WTC11 (cell line): ENCODE results near the gene TAOK3. TPM values are rescaled to one million over a fixed set of nuclear protein-coding genes. Genes with fewer than 3 reads are reported as not detected.

ENCODE experiments used
- ATAC-seq: fragments of 200-7000 bp; cut with Tn5 transposase; 2 replicates; pipeline ENCODE4 v1.10.0; 2021; ENCODE audit warnings: mild to moderate bottlenecking, moderate library complexity
- CTCF ChIA-PET: fragments of 300-600 bp; sonication (Branson Sonifier 250); formaldehyde crosslinking; loops from one replicate; lab custom pipeline; 2021; ENCODE audit warnings: antibody characterized with exemption; lab: Charles Lee
- POLR2A ChIA-PET: fragments of 350-600 bp; sonication (Branson Sonifier 250); formaldehyde crosslinking; loops from one replicate; lab custom pipeline; 2021; ENCODE audit warnings: antibody characterized with exemption; lab: Charles Lee
- DNase-seq: peaks from one replicate; pipeline ENCODE4 v3.0.0; 2021; ENCODE audit warnings: low spot score
- H3K27ac Mint-ChIP-seq: 2 replicates; pipeline ENCODE4 v1.8.0; 2021; ENCODE audit warnings: mixed read lengths
- H3K27me3 Mint-ChIP-seq: 2 replicates; pipeline ENCODE4 v1.8.0; 2021; ENCODE audit warnings: low read depth, mild to moderate bottlenecking, moderate library complexity, mixed read lengths
- H3K36me3 Mint-ChIP-seq: 2 replicates; pipeline ENCODE4 v1.8.0; 2021; ENCODE audit warnings: mixed read lengths
- H3K4me1 Mint-ChIP-seq: 2 replicates; pipeline ENCODE4 v1.8.0; 2022; ENCODE audit warnings: mixed read lengths
- H3K4me3 Mint-ChIP-seq: 2 replicates; pipeline ENCODE4 v1.8.0; 2021; ENCODE audit warnings: mild to moderate bottlenecking, moderate library complexity, mixed read lengths
- H3K9me3 Mint-ChIP-seq: 2 replicates; pipeline ENCODE4 v1.8.0; 2021; ENCODE audit warnings: mixed read lengths
- ARID4B ChIP-seq: sonication (generic); formaldehyde crosslinking; IDR thresholded peaks from 2 replicates; pipeline ENCODE4 v1.8.0; 2023; ENCODE audit warnings: missing genetic modification reagents, mild to moderate bottlenecking, borderline replicate concordance
- ATF6 ChIP-seq: sonication (generic); formaldehyde crosslinking; IDR thresholded peaks from 2 replicates; pipeline ENCODE4 v1.8.1; 2023; ENCODE audit warnings: mild to moderate bottlenecking, missing genetic modification reagents
- CBFB ChIP-seq: sonication (generic); formaldehyde crosslinking; IDR thresholded peaks from 2 replicates; pipeline ENCODE4 v1.8.1; 2022; ENCODE audit warnings: mild to moderate bottlenecking, low read depth, missing genetic modification reagents
- CDX4 ChIP-seq: fragments of 250-450 bp; sonication (Bioruptor Pico); IDR thresholded peaks from 2 replicates; pipeline ENCODE4 v1.9.0; 2021; ENCODE audit warnings: moderate library complexity, mild to moderate bottlenecking, inconsistent platforms, borderline replicate concordance
- CREB1 ChIP-seq: sonication (generic); formaldehyde crosslinking; IDR thresholded peaks from 2 replicates; pipeline ENCODE4 v1.8.0; 2023; ENCODE audit warnings: mild to moderate bottlenecking, missing genetic modification reagents
- CREM ChIP-seq: sonication (generic); formaldehyde crosslinking; IDR thresholded peaks from 2 replicates; pipeline ENCODE4 v1.8.1; 2022; ENCODE audit warnings: mild to moderate bottlenecking, missing genetic modification reagents, moderate library complexity
- E2F5 ChIP-seq: sonication (generic); formaldehyde crosslinking; IDR thresholded peaks from 2 replicates; pipeline ENCODE4 v1.8.1; 2022; ENCODE audit warnings: mild to moderate bottlenecking, moderate library complexity, missing genetic modification reagents
- EMX1 ChIP-seq: fragments of 250-450 bp; sonication (Bioruptor Pico); IDR thresholded peaks from 2 replicates; pipeline ENCODE4 v1.8.0; 2021; ENCODE audit warnings: mild to moderate bottlenecking
- HMGA2 ChIP-seq: fragments of 250-450 bp; sonication (Bioruptor Pico); IDR thresholded peaks from 2 replicates; pipeline ENCODE4 v1.4.0; 2021; ENCODE audit warnings: mild to moderate bottlenecking, moderate library complexity
- IRF1 ChIP-seq: sonication (generic); formaldehyde crosslinking; IDR thresholded peaks from 2 replicates; pipeline ENCODE4 v1.8.0; 2023; ENCODE audit warnings: missing genetic modification reagents
- IRF2 ChIP-seq: sonication (generic); formaldehyde crosslinking; IDR thresholded peaks from 2 replicates; pipeline ENCODE4 v1.8.0; 2022; ENCODE audit warnings: low read depth, missing genetic modification reagents, borderline replicate concordance
- JUN ChIP-seq: sonication (generic); formaldehyde crosslinking; IDR thresholded peaks from 2 replicates; pipeline ENCODE4 v1.8.0; 2023; ENCODE audit warnings: mild to moderate bottlenecking, missing genetic modification reagents
- MAX ChIP-seq: sonication (generic); formaldehyde crosslinking; IDR thresholded peaks from 2 replicates; pipeline ENCODE4 v1.8.0; 2022; ENCODE audit warnings: mild to moderate bottlenecking, missing genetic modification reagents
- SMAD4 ChIP-seq: sonication (generic); formaldehyde crosslinking; IDR thresholded peaks from 2 replicates; pipeline ENCODE4 v1.8.0; 2022; ENCODE audit warnings: mild to moderate bottlenecking, missing genetic modification reagents
- SOX15 ChIP-seq: fragments of 250-450 bp; sonication (Bioruptor Pico); IDR thresholded peaks from 2 replicates; pipeline ENCODE4 v1.9.0; 2021; ENCODE audit warnings: mild to moderate bottlenecking
- TCF7 ChIP-seq: sonication (generic); formaldehyde crosslinking; IDR thresholded peaks from 2 replicates; pipeline ENCODE4 v1.8.0; 2022; ENCODE audit warnings: mild to moderate bottlenecking, low read depth, missing genetic modification reagents, moderate library complexity
- ZBTB43 ChIP-seq: sonication (generic); formaldehyde crosslinking; IDR thresholded peaks from 2 replicates; pipeline ENCODE4 v1.8.1; 2023; ENCODE audit warnings: mild to moderate bottlenecking, missing genetic modification reagents
- ZNF138 ChIP-seq: sonication (generic); formaldehyde crosslinking; conservative IDR thresholded peaks from 2 replicates; pipeline ENCODE4 v1.8.1; 2022; ENCODE audit warnings: mild to moderate bottlenecking, moderate library complexity, missing genetic modification reagents
- ZNF219 ChIP-seq: sonication (generic); formaldehyde crosslinking; IDR thresholded peaks from 2 replicates; pipeline ENCODE4 v1.8.0; 2023; ENCODE audit warnings: missing genetic modification reagents, mild to moderate bottlenecking, borderline replicate concordance
- ZNF263 ChIP-seq: sonication (generic); formaldehyde crosslinking; IDR thresholded peaks from 2 replicates; pipeline ENCODE4 v1.8.1; 2022; ENCODE audit warnings: low read depth, mild to moderate bottlenecking, moderate library complexity, missing genetic modification reagents
- ZNF425 ChIP-seq: fragments of 250-450 bp; sonication (Bioruptor Pico); conservative IDR thresholded peaks from 2 replicates; pipeline ENCODE4 v1.9.0; 2021; ENCODE audit warnings: mild to moderate bottlenecking
- ZSCAN18 ChIP-seq: fragments of 250-450 bp; sonication (Bioruptor Pico); IDR thresholded peaks from 2 replicates; pipeline ENCODE4 v2.1.2; 2022; ENCODE audit warnings: mild to moderate bottlenecking, moderate library complexity
- total RNA-seq: library from RNA; stranded (reverse); gene quantifications from 3 replicates; pipeline ENCODE4 v1.2.3, GENCODE V29; 2021

Gene TAOK3
- total RNA-seq, 1 experiment from 2014 or later = 13.0 TPM

- H3K27ac Mint-ChIP-seq = peak within 1 kb of the TSS; percentile 97
- POLR2A ChIA-PET = interaction anchor here (0.6 to 2.2 kb wide), 6 partner anchors 12 to 111 kb away, joined by 3 to 12 read pairs (median 5); partner anchors contain the start of genes PEBP1 and WSB2
- H3K4me3 Mint-ChIP-seq = peak within 1 kb of the TSS; percentile 95
- CTCF ChIA-PET = interaction anchor here (1.8 to 3.8 kb wide), 3 partner anchors 16 to 272 kb away, joined by 7 to 16 read pairs (median 11); partner anchors contain the start of gene SUDS3
- DNase-seq (peak; percentile 68), ATAC-seq (peak; percentile 75)
- peaks cover 39% of the 10 kb centered on the region for H3K4me1 Mint-ChIP-seq
- no peaks in the 10 kb centered on the region for H3K9me3 Mint-ChIP-seq
- H3K36me3 Mint-ChIP-seq = peaks cover 12% of the 10 kb centered on the region
- no peaks in the 10 kb centered on the region for H3K27me3 Mint-ChIP-seq
- TF ChIP-seq SMAD4 (CRISPR knock-in tag) (no peak; the same call in 1 of the 2 replicates), E2F5 (CRISPR knock-in tag) (peak; percentile 89), EMX1 (CRISPR knock-in tag) (no peak), SOX15 (CRISPR knock-in tag) (no peak), ATF6 (CRISPR knock-in tag) (no peak), CDX4 (CRISPR knock-in tag) (no peak), IRF1 (CRISPR knock-in tag) (no peak; the same call in 1 of the 2 replicates), ZNF219 (CRISPR knock-in tag) (peak; percentile 74; the same call in 1 of the 2 replicates), ZNF425 (CRISPR knock-in tag) (no peak), ZNF138 (CRISPR knock-in tag) (no peak), IRF2 (CRISPR knock-in tag) (no peak), HMGA2 (CRISPR knock-in tag) (no peak), ARID4B (CRISPR knock-in tag) (peak; percentile 54), ZBTB43 (CRISPR knock-in tag) (0 out of 2 replicates have a peak, but pooled peaks have one; percentile 52), CREB1 (CRISPR knock-in tag) (no peak), TCF7 (CRISPR knock-in tag) (no peak), ZSCAN18 (CRISPR knock-in tag) (no peak), CBFB (CRISPR knock-in tag) (no peak), ZNF263 (CRISPR knock-in tag) (peak; percentile 37; the same call in 1 of the 2 replicates), CREM (CRISPR knock-in tag) (peak; percentile 74; the same call in 1 of the 2 replicates), JUN (CRISPR knock-in tag) (0 out of 2 replicates have a peak, but pooled peaks have one; percentile 67), MAX (CRISPR knock-in tag) (no peak; the same call in 1 of the 2 replicates)
These were observed 268.9 kb downstream of the TAOK3 start, which contains the start of gene VSIG10 for GRCh38 chr12:118103601-118104382. TSS of gene VSIG10 (minus strand) at chr12:118104011. CDS start at chr12:118103671, 340 bp downstream.
